Measurements from ENCODE around the gene CRISP3. TPM values are rescaled to one million over a fixed set of nuclear protein-coding genes. Genes with fewer than 3 reads are reported as not detected.

CRISP3 gene
- total and polyA plus RNA-seq, 10 of the 15 experiments (the other 5 are each of a cell fraction or from before 2014, with no cell fraction given): not detected

- TF ChIP-seq CUX1 (IDR thresholded peaks at IDR 0.05; ENCODE audit: insufficient replicate concordance, low read depth, low read length) (no peak), CBX5 (IDR thresholded peaks at IDR 0.05; ENCODE audit: low read depth) (no peak), TCF7 (IDR thresholded peaks at IDR 0.05; ENCODE audit: borderline replicate concordance) (no peak)
These were observed 38.5 kb upstream of the CRISP3 start (continued) for GRCh38 chr6:49782725-49783124.

DNA sequence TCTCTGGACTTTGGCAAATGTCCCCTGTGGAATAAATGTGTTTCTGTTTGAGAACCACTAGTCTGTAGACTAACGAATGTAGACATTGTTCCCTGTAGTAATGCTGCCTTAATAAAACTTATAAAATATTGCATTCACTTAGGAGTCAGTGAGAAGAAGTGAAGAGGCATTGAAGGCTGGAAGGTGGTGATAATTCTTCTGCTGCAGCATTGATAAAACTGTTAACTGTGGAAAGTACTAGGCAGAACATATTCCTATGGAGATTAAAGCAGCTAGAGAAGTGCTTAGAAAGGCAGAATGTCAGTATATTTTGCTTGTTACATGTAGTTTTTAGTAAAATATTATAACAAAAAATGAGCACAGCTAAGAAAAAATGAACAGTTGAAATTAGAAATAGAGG is 38.1 kb upstream of the CRISP3 start:
- no peak for FAIRE-seq

More for the DNA sequence above, 38.1 kb upstream of the CRISP3 start:
- POLR2A ChIA-PET: no interaction called here
- Histone ChIP-seq H4K20me1 (ENCODE audit: control insufficient read depth, insufficient read depth) (no peaks in the 10 kb centered on the region), H3K27ac (ENCODE audit: control insufficient read depth, insufficient read depth) (no peak overlapping the region), H3K36me3 (ENCODE audit: control insufficient read depth in 2 of 2, insufficient read depth in 2 of 2, low read length in 1 of 2) (no peaks in the 10 kb centered on the region), H3K4me1 (ENCODE audit: control insufficient read depth, insufficient read depth, low read length) (no peaks in the 10 kb centered on the region), H3K27me3 (replicated peaks in 1 of 2; ENCODE audit: control insufficient read depth in 2 of 2, insufficient read depth in 2 of 2, low read length in 1 of 2) (no peaks in the 10 kb centered on the region), H3K9me3 (replicated peaks; ENCODE audit: control insufficient read depth, insufficient read depth, low read length) (no peaks in the 10 kb centered on the region), H3K4me2 (ENCODE audit: control insufficient read depth, insufficient read depth) (no peak overlapping the region), H3K9ac (ENCODE audit: control insufficient read depth, insufficient read depth, low read length) (no peak overlapping the region), H2AFZ (ENCODE audit: control insufficient read depth, low read depth, low read length) (no peak overlapping the region), H3K79me2 (ENCODE audit: control insufficient read depth, insufficient read depth, low read length) (no peaks in the 10 kb centered on the region), H3K4me3 (no peak overlapping the region)
- no peak for ATAC-seq
- TF ChIP-seq MXI1 (IDR thresholded peaks at IDR 0.05; ENCODE audit: low read depth, low read length): no peak
- no peak for TF ChIP-seq STAT3 (IDR thresholded peaks at IDR 0.05; ENCODE audit: low read depth, low read length)
- no peak for TF ChIP-seq POU2F2 (IDR thresholded peaks at IDR 0.05; ENCODE audit: borderline replicate concordance, low read depth, low read length)
- TF ChIP-seq E2F4 (IDR thresholded peaks at IDR 0.05; ENCODE audit: low read depth, low read length): no peak
- no peak for TF ChIP-seq SPI1 (IDR thresholded peaks at IDR 0.05; ENCODE audit: borderline replicate concordance, insufficient read depth, low read depth, low read length)
- no peak for TF ChIP-seq SKIL (IDR thresholded peaks at IDR 0.05; ENCODE audit: low read depth, poor library complexity, severe bottlenecking)
- no peak for TF ChIP-seq ZNF217 (IDR thresholded peaks at IDR 0.05)
- TF ChIP-seq NFYB (IDR thresholded peaks at IDR 0.05; ENCODE audit: insufficient read depth, low read depth, low read length): no peak
- TF ChIP-seq POLR2AphosphoS5 (IDR thresholded peaks at IDR 0.05; ENCODE audit: low read length): no peak
- no peak for TF ChIP-seq MTA3 (IDR thresholded peaks at IDR 0.05; ENCODE audit: borderline replicate concordance, low read length)
- TF ChIP-seq MEF2B (IDR thresholded peaks at IDR 0.05; ENCODE audit: partially characterized antibody, poor library complexity, severe bottlenecking): no peak
- no peak for TF ChIP-seq LARP7 (IDR thresholded peaks at IDR 0.05)
- no peak for TF ChIP-seq TAF1 (IDR thresholded peaks at IDR 0.05; ENCODE audit: borderline replicate concordance, low read depth, low read length)
- WGBS (ENCODE audit: insufficient coverage, insufficient replicate concordance, low lambda C conversion rate, missing lambda C conversion rate): 0% methylated on average over 1 of the region's 1 CpG
- intact Hi-C loops (cut with micrococcal nuclease; ENCODE audit: unreplicated experiment) (no loop called here), in situ Hi-C loops (cut with MboI) (no loop called here)
- CTCF ChIA-PET: no interaction called here
- RAD21 ChIA-PET (ENCODE audit: unreplicated experiment): no interaction called here
- DNase-seq (ENCODE audit: low read depth, low spot score): no peak
- BruUV-seq (replicated peaks): no TSS peak
- SMC1A ChIA-PET (ENCODE audit: uncharacterized antibody, unreplicated experiment): interaction anchor here (1.0 kb wide), 1 partner anchor 53 kb away, joined by 3 read pairs; no protein-coding TSS in a partner anchor
